ENCODE results near the gene ADGRF3.

- no peak for TF ChIP-seq CTCF (IDR thresholded peaks at IDR 0.05)
- TF ChIP-seq ZFX (IDR thresholded peaks at IDR 0.05; ENCODE audit: borderline replicate concordance): no peak
Observed at GRCh38 chr2:26352892-26353291, 6.3 kb upstream of the ADGRF3 start.
